ENCODE results near the gene HNRNPCL4.
"Not testable (repeated sequence)": the region's sequence is repeated elsewhere in the genome, so short reads cannot be mapped to it uniquely, and the experiment has no call there.

The HNRNPCL4 gene

DNA sequence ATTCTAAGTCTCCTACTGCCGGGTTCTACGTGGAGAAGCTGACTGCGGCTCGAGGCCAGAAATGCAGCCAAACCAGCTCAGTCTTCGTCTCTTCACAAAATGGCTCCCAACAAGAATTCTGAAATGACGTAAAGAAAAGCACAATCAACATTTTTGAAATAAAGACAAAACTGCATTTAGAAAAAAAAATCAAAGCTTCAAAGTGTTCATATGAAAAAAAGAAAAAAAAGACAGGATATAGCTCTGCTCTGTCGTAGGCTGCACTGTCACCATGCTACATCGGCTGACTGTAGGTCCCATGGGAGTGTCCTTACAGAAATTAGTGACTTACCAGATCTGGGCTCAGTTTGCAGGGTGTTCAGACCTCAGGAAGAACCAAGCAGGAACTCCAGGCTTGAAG lies at the start of gene HNRNPCL4:
Gene HNRNPCL4 (minus strand): TSS at position 101 of the 400 bp plus-strand sequence. CDS start 164 bp downstream, outside the sequence.
- in situ Hi-C loops (cut with MboI; ENCODE audit: low sequenced_read_pairs) = not testable (repeated sequence)

DNA sequence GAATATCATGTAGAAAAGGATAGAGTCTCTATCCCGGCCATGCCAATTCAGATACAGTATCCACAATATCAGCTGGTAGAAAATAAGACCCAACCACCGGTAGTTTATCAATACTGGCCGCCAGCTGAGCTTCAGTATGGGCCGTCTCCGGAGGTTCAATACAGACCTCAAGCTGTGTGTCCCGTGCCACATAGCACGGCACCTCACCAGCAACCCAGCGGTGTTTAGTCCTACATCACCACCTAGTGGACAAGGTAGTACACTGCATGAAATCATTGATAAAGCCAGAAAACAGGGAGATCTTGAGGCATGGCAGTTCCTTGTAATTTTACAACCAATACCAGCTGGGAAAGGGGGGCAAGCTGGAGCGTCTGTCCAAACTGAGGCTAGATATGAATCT lies 43.3 kb upstream of the HNRNPCL4 start:
- in situ Hi-C loops (cut with MboI; ENCODE audit: low sequenced_read_pairs) = not testable (repeated sequence)

DNA sequence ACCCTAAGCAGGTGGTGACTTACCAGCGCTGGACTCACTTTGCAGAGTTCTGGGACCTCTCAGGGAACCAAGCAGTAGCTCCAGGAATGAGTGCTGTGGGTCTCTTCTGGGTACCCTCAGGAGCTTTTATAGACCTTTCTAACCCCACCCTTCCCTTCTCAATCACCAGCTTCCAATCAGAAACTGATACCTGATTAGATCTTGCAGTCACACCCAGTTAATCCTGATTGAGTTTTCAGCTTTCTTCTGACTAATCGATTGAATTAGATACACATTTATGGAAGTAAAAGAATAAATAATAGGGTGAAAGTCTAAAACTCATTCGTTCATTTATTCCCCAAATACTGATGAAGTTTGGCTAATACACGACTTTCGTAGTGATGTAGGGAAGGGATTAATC lies 35.9 kb upstream of the HNRNPCL4 start, which contains the start of gene PRAMEF13:
Gene PRAMEF13 (minus strand): TSS at position 101 of the 400 bp plus-strand sequence. CDS start 1,820 bp downstream, outside the sequence.
- in situ Hi-C loops (cut with MboI; ENCODE audit: low sequenced_read_pairs) = not testable (repeated sequence)

GRCh38 chr1:13171548-13171947 lies 6.1 kb upstream of the HNRNPCL4 start, which contains the start of gene PRAMEF9:
TSS of gene PRAMEF9 (plus strand) at chr1:13171848. CDS start at chr1:13175281, 3,433 bp downstream.
- in situ Hi-C loops (cut with MboI; ENCODE audit: low sequenced_read_pairs) = not testable (repeated sequence)

DNA sequence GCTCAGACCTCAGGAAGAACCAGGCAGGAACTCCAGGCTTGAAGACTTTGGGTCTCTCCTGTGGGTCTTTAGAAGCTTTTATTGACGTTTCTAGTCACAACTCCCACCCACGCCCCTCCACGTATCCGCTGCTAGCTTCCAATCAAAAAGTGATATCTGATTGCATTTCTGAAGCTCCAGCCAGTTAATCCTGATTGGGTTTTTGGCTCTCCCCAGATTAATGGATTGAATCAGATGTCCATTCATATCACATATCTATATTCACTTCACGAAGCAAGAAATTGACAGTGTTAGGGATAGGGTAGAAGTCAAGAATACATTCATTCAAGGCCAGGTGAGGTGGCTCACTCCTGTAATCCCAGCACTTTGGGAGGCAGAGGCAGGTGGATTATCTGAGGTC lies 9.5 kb downstream of the HNRNPCL4 start, which contains the start of gene PRAMEF26:
Gene PRAMEF26 (minus strand): TSS at position 101 of the 400 bp plus-strand sequence. CDS start 2,914 bp downstream, outside the sequence.
- in situ Hi-C loops (cut with MboI; ENCODE audit: low sequenced_read_pairs) = not testable (repeated sequence)

DNA sequence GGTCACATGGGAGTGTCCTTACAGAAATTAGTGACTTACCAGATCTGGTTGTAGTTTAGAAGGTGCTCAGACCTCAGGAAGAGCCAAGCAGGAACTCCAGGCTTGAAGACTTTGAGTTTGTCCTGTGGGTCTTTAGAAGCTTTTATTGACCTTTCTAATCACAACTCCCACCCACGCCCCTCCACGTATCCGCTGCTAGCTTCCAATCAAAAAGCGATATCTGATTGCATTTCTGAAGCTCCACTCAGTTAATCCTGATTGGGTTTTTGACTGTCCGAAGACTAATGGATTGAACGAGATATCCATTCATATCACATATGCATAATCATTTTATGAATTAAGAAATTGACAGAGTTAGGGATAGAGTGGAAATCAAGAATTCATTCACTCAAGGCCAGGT lies 48.7 kb downstream of the HNRNPCL4 start, which contains the start of gene HNRNPCL2:
Gene HNRNPCL2 (minus strand): TSS at position 101 of the 400 bp plus-strand sequence. CDS start 454 bp downstream, outside the sequence.
- in situ Hi-C loops (cut with MboI; ENCODE audit: low sequenced_read_pairs) = not testable (repeated sequence)

Measured in HL-60/S4 treated with retinoic acid at 250 ng/mL for 4 days and 3 days (cell line).